HG03025 (cell line): ENCODE data around the gene ERRFI1.

Experiments used
- ATAC-seq: cut with Tn5 transposase; IDR thresholded peaks from one replicate; pipeline ENCODE4 v1.9.1; 2021; ENCODE audit warnings: mild to moderate bottlenecking, moderate library complexity; ENCODE audit not compliant: unreplicated experiment, low FRiP score

ERRFI1 gene

DNA sequence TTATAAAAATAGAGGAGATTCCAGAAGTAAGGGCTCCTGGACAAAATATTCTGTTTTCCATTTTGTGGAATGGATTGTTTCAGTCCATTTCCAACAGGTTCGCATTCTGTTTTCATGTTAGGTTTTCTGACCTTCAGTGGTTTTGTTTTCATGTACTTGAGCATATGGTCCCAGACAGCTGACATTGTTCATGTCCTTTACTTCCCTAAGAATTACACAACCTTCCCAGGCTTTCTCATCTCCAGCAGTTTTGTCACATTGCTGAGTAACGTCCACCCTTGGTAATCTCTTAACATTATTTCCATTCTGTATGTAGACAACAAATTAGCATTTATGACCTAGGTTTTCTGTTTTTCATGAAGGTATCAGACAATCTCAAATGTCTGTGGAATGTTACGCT lies 21.0 kb upstream of the ERRFI1 start:
- ATAC-seq: no peak

DNA sequence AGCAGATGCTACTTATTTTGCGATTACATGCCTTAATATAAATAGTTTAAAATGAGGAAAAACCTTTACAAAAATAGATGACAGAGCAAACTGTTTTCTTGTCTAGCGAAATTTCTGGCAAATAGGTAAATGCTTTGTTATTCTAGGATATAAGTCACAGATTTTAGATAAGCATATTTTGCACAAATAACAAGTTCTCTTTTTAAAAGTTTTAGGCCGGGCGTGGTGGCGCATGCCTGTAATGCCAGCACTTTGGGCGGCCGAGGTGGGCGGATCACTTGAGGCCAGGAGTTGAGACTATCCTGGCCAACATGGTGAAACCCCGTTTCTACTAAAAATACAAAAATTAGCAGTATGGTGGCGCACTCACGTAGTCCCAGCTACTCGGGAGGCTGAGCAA lies 20.3 kb upstream of the ERRFI1 start:
- ATAC-seq: no peak

- ATAC-seq: no peak
Observed at GRCh38 chr1:8043621-8044020, 17.5 kb upstream of the ERRFI1 start.

DNA sequence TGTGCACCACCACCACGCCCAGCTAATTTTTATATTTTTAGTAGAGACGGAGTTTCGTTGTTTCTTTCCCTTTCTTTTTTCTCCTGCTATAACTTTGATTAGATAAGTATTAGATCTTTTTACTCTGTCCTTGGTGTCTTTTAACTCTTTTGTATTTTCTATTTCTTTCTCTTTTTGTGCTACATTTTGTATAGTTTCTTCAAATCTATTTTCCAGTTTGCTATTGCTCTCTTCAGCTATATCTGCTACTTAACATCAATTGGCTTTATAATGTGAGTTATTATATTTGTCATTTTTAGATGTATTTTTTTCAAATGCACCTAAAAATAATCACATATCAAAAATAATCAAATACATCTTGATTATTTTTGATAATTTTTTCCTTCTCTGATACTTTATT lies 16.0 kb upstream of the ERRFI1 start:
- no peak for ATAC-seq

GRCh38 chr1:8040586-8040985 lies 14.5 kb upstream of the ERRFI1 start:
- ATAC-seq: no peak

- no peak for ATAC-seq
Observed at GRCh38 chr1:8039071-8039470, 13.0 kb upstream of the ERRFI1 start.

GRCh38 chr1:8035289-8035688 lies 9.2 kb upstream of the ERRFI1 start:
- ATAC-seq: no peak

GRCh38 chr1:8033322-8033721 lies 7.2 kb upstream of the ERRFI1 start:
- ATAC-seq: no peak

DNA sequence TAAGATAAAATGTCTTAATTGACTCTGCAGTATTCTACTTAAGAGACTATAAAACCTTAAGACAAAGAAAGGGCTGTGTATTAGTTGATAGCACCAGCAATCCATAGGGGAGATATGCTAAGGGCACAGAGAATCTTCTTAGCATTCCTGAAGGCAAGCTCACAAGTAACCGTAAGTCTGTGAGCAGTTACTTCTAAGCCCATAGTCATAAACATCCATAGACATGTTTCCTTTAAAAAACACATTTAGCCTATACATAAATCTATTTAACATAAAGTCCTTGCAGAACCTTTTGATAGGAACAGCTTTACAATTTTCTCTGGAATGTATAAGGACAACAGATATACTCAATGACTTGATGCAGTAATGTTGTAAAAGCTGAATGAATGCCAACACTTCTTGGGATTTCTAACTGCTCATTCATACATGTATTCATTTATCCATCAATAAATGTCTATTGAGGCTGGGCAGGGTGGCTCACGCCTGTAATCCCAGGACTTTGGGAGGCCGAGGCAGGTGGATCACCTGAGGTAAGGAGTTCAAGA lies 6.3 kb upstream of the ERRFI1 start:
- ATAC-seq: no peak

DNA sequence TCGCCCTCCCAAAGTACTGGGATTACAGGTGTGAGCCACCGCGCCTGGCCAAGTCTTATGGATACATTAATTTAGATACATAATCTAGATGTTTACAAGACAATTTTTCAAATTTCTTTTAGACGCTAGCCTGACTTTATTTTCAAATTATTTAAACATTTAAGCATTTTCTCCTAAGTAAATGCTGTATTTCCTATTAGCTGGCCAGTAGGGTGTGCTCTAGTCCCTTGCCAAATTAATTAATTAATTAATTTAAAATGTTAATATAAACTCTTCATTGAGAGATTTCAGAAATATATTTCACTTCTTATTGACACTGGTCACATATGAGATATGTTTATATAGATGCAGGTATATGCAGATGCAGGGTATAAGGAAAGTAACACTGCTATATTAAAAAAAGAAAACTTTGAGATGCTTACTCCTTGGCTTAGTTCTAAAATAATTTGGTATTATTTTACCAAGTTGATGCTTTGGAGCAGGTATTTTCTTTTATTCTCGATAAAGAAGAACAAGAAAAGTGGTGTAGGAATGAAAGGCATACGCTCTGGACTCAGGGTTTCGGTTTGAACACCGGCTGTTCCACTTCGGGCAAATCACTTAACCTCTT lies 5.2 kb upstream of the ERRFI1 start:
- no peak for ATAC-seq

GRCh38 chr1:8028571-8028910 lies 2.4 kb upstream of the ERRFI1 start:
- no peak for ATAC-seq

DNA sequence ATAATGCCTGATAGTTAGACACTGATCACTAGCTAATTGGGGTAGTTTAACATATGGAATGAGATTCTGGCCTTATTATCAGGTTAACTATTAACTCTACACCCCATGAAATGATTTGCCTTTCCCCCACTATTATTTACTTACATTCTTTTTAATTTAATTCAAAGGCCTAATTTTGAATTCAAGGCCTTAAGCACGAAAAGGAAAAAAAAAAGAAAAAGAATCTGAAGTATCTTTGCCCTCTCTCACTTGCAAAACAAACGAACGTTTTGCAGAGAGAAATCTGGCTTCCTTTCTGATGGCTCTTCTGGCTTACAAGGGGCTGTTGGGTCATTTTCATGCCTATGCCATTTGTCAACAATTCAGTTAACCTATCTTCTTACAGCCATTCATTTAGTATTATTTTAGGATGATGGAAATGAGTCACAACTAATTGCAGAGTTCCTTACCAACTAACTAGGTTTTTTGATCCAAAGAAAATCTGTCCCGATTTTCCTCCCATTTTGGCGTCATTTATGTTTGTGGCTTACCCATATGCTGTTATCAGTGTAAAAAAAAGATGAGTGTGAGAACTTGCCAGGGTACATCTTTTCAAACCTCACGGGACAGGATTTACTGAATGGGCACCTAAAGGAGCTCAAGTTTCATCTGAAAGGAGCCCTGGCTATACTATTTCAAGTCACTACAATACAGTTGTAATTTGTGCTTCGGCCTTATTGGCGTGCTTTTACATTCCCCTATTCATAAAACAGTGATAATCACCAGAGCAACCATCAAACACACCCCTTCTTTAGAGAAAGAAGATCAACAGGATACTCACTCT lies 1.9 kb upstream of the ERRFI1 start:
- ATAC-seq: no peak

- no peak for ATAC-seq
Observed at GRCh38 chr1:8026976-8027747, 1.1 kb upstream of the ERRFI1 start.

GRCh38 chr1:8025671-8026144 lies 401 bp downstream of the ERRFI1 start:
- peak; percentile 17 for ATAC-seq

DNA sequence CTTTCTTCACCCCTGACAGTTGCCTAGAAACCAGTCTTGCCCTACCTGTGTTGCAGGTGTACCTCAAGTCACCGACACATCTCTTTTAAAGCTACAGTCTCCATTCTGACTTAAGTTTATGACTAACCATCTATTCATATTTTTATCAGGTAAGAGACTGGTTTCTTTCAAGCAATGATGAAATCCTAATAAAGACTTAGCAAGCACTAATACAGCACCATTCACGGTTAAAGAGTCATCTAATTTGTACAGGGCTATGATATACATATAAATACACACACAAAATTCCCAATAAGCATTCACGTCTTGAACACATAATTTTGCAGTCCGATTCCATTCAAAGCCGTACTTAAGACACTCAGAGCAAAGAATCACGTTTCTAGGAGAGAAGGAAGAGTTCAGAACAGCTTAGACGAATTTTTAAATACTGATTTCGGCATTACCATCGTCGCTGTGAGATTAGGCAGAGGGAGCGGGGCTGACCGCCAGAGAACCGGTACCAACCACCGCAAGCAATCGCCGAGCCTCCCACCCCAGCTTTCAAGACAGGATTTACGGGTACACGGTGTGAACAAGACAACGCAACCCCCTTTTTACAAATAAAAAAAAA lies 943 bp downstream of the ERRFI1 start:
- ATAC-seq: no peak

- ATAC-seq: no peak
Observed at GRCh38 chr1:8024329-8024728, 1.8 kb downstream of the ERRFI1 start.

DNA sequence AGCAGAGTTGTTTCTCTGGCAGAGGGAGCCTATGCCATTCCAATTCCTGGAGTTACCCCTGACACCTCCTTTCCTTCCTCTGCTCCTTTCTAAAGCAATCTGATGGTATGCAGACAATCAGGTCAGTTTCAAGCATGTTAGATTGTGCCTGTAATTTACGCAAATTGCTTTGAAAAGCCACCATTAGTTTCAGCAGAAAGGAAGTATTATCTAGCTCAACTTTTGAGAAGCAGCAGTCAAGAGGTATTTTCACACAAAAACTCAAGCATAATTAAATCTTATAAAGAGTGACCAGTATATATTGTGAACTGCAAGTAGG lies 2.2 kb downstream of the ERRFI1 start:
- ATAC-seq: no peak

DNA sequence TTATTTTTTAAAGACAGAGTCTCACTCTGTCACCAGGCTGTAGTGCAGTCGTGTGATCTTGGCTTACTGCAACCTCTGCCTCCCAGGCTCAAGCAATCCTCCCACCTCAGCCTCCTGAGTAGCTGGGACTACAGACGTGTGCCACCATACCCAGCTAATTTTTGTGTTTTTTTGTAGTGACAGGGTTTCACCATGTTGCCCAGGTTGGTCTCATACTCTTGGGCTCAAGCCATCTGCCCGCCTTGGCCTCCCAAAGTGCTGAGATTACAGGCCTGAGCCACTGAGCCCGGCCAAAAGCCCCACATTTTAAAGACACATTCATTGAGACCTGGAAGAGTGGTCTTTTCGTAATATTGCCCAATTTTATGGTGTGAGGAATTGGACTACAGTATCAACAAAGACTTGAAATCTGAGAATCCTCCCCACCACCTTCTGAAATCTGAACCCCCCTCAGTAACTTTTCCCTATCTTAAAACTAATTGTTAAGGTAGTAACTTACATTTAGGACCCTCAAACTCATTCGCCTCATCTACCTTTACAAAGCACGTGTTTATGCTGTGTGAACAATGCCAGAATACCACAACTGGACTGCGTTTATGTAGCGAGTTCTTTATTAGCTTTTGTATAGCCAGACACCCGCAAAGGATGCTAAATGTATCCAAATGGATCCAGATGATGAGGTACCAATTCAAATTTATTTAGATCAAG lies 2.7 kb downstream of the ERRFI1 start:
- ATAC-seq: no peak

GRCh38 chr1:8022395-8023286 lies 3.5 kb downstream of the ERRFI1 start:
- ATAC-seq: no peak
